ENCODE measurements around the gene ASGR1. TPM values are rescaled to one million over a fixed set of nuclear protein-coding genes. Genes with fewer than 3 reads are reported as not detected.

The ASGR1 gene
- total and polyA plus RNA-seq, 12 donors = 0.32 to 1.2 (median 0.58) TPM; not detected in 2

DNA sequence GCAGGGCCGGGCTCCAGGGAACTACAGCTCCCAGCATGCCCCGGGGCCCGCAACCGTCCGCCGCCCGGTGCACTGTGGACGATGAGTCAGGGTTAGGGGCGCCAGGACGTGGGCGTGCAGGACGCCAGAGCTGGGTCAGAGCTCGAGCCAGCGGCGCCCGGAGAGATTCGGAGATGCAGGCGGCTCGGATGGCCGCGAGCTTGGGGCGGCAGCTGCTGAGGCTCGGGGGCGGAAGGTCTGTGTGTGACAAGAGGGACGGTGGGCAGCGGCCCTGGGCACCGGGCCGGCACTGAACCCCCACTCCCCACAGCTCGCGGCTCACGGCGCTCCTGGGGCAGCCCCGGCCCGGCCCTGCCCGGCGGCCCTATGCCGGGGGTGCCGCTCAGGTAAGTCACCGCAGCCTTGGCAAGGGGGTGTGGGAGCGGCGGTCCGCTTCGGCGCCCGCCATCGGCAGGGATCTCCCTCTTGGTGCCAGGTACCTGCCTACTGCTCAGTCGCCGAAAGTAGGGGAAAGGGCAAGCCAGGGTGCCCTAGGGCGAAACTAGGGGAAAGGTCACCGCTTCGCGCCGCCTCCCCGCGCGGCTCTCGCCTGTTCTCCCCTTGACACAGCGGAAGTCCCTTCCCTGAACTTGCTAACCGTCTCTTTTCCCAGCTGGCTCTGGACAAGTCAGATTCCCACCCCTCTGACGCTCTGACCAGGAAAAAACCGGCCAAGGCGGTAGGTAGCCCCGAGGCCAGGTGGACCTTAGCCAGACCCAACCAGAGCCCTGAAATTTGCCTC lies 40.8 kb upstream of the ASGR1 start, which contains the start of the genes ACADVL and DLG4:
ACADVL (plus strand) TSS at position 127 of the 781 bp plus-strand sequence; CDS start at position 174, 47 bp downstream.
DLG4 (minus strand) TSS at position 25 of the 781 bp plus-strand sequence.
- H3K4me1 ChIP-seq = peaks cover 16 to 86% (median 60%) of the 10 kb centered on the region in 9 donors
- H3K9me3 ChIP-seq = no peaks in the 10 kb centered on the region
- H3K27ac ChIP-seq = peak within 1 kb of the TSS; percentile 91 to 100 (median 98)
- H3K36me3 ChIP-seq = peaks cover 0 to 43% (median 11%) of the 10 kb centered on the region in 9 donors
- no peaks in the 10 kb centered on the region for H3K27me3 ChIP-seq
- TF ChIP-seq, protein P1, sequence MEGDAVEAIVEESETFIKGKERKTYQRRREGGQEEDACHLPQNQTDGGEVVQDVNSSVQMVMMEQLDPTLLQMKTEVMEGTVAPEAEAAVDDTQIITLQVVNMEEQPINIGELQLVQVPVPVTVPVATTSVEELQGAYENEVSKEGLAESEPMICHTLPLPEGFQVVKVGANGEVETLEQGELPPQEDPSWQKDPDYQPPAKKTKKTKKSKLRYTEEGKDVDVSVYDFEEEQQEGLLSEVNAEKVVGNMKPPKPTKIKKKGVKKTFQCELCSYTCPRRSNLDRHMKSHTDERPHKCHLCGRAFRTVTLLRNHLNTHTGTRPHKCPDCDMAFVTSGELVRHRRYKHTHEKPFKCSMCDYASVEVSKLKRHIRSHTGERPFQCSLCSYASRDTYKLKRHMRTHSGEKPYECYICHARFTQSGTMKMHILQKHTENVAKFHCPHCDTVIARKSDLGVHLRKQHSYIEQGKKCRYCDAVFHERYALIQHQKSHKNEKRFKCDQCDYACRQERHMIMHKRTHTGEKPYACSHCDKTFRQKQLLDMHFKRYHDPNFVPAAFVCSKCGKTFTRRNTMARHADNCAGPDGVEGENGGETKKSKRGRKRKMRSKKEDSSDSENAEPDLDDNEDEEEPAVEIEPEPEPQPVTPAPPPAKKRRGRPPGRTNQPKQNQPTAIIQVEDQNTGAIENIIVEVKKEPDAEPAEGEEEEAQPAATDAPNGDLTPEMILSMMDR (IDR thresholded peaks at IDR 0.05) = no peak
- 0% methylated on average over 55 to 63 of the region's 63 CpGs for WGBS, 2 donors
- ATAC-seq (peak; percentile 82 to 89 (median 86)), DNase-seq (peak; percentile 91 to 94)
- intact Hi-C loops (cut with DNase I) = loop anchor here in 1 of 10 donors (2.0 kb wide), 1 partner anchor 19 kb away; the partner anchor contains the start of gene PHF23
- H3K4me3 ChIP-seq = peak within 1 kb of the TSS; percentile 63 to 99 (median 88)

DNA sequence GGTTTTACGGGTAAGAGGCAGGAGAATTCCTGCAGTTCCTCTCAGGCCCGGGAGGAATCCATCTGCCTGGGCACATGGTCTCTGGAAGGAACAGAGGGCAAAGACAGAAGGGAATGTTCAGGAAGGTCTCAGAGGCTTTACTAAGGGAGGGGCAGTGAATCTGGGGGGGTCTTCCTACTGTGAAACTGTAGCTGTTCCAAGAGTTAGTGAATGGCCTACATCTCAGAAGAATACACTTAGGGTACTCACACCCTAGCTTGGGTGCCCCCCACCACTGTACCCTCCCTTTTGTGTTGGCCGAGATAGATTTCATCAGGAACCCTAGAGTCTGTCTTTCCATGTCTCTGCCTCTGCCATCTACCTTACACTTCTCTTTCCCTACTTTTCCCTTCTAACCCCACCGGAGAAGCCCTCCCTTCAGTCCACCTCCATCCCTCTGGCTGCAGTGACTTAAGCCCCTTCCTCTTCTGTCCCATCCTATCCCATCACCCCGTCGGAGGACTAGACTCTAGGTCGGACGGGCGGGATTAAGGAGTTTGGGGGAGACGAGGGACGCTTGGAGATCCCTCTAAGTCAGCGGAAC lies 40.1 kb upstream of the ASGR1 start:
- DNase-seq (no peak), ATAC-seq (no peak)
- no peaks in the 10 kb centered on the region for H3K27me3 ChIP-seq
- intact Hi-C loops (cut with DNase I) = loop anchor here in 1 of 10 donors (2.0 kb wide), 1 partner anchor 19 kb away; the partner anchor contains the start of gene PHF23
- H3K4me3 ChIP-seq = peak overlapping the region; percentile 63 to 99 (median 88)
- peak overlapping the region; percentile 91 to 100 (median 98) for H3K27ac ChIP-seq
- peaks cover 16 to 80% (median 63%) of the 10 kb centered on the region in 9 donors for H3K4me1 ChIP-seq
- 18 to 19% methylated on average over 12 of the region's 12 CpGs for WGBS, 2 donors
- TF ChIP-seq, protein P1 (IDR thresholded peaks at IDR 0.05) = no peak
- H3K36me3 ChIP-seq = peaks cover 0 to 36% (median 9%) of the 10 kb centered on the region in 9 donors
- H3K9me3 ChIP-seq = no peaks in the 10 kb centered on the region

GRCh38 chr17:7218758-7219157 lies 39.6 kb upstream of the ASGR1 start:
- DNase-seq (no peak), ATAC-seq (no peak)
- intact Hi-C loops (cut with DNase I) = loop anchor here in 1 of 10 donors (2.0 kb wide), 1 partner anchor 20 kb away; the partner anchor contains the start of gene PHF23
- Histone ChIP-seq H3K9me3 (no peaks in the 10 kb centered on the region), H3K4me1 (peaks cover 19 to 78% (median 65%) of the 10 kb centered on the region in 9 donors), H3K4me3 (no peak overlapping the region), H3K36me3 (peaks cover 0 to 31% (median 4%) of the 10 kb centered on the region in 9 donors), H3K27ac (peak overlapping the region in 8 of 10 donors; percentile 67 to 100 (median 98)), H3K27me3 (no peaks in the 10 kb centered on the region)
- WGBS, 2 donors = 63 to 65% methylated on average over 6 of the region's 6 CpGs
- TF ChIP-seq, protein P1 (IDR thresholded peaks at IDR 0.05) = no peak

DNA sequence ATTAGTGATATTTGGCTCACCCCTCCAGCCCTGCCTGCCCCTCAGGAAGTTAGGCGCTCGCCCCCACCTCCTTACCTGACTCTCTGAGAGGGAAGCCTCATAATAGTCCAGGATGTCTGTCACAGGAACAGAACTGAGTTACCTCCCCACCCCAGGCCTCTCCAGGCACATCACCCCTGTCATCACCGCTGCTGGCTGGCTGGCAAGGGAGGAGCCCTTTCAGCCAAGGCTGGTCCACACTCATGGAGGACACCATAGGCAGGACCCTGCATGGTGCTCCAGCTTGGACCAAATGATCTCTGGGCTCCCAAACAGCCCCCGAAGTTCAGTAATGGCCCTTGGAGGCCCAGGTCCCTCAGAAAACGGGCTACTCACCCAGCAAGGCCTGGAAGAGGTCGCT lies 39.0 kb upstream of the ASGR1 start:
- peaks cover 0 to 25% (median 0%) of the 10 kb centered on the region in 9 donors for H3K36me3 ChIP-seq
- H3K27me3 ChIP-seq = no peaks in the 10 kb centered on the region
- no peak for DNase-seq
- intact Hi-C loops (cut with DNase I) = loop anchor here in 1 of 10 donors (2.0 kb wide), 1 partner anchor 21 kb away; the partner anchor contains the start of gene PHF23
- WGBS, 2 donors = 53 to 62% methylated on average over 6 of the region's 6 CpGs
- no peaks in the 10 kb centered on the region for H3K9me3 ChIP-seq
- peaks cover 20 to 77% (median 67%) of the 10 kb centered on the region in 9 donors for H3K4me1 ChIP-seq
- ATAC-seq = no peak
- TF ChIP-seq, protein P1 (IDR thresholded peaks at IDR 0.05) = no peak
- peak overlapping the region in 9 of 10 donors; percentile 36 to 98 (median 74) for H3K27ac ChIP-seq
- H3K4me3 ChIP-seq = peak overlapping the region in 9 of 10 donors; percentile 29 to 60 (median 52)

Measured in heart right ventricle (tissue), 16 donors.